Forelimb muscle (tissue), 1 donor: ENCODE data around the gene TRIM67. TPM values are rescaled to one million over a fixed set of nuclear protein-coding genes. Genes with fewer than 3 reads are reported as not detected.

Source experiments
- DNase-seq: peaks from one replicate; pipeline ENCODE4 v3.0.0-alpha.2; 2013; ENCODE audit warnings: low read depth
- polyA plus RNA-seq: library from polyadenylated mRNA; unstranded; fragments of 120-200 nt; gene quantifications from one replicate; pipeline ENCODE4 v1.2.1, GENCODE V29; 2013; ENCODE audit not compliant: insufficient read length

TRIM67 gene
- polyA plus RNA-seq, 1 donor: 0.08 TPM

DNA sequence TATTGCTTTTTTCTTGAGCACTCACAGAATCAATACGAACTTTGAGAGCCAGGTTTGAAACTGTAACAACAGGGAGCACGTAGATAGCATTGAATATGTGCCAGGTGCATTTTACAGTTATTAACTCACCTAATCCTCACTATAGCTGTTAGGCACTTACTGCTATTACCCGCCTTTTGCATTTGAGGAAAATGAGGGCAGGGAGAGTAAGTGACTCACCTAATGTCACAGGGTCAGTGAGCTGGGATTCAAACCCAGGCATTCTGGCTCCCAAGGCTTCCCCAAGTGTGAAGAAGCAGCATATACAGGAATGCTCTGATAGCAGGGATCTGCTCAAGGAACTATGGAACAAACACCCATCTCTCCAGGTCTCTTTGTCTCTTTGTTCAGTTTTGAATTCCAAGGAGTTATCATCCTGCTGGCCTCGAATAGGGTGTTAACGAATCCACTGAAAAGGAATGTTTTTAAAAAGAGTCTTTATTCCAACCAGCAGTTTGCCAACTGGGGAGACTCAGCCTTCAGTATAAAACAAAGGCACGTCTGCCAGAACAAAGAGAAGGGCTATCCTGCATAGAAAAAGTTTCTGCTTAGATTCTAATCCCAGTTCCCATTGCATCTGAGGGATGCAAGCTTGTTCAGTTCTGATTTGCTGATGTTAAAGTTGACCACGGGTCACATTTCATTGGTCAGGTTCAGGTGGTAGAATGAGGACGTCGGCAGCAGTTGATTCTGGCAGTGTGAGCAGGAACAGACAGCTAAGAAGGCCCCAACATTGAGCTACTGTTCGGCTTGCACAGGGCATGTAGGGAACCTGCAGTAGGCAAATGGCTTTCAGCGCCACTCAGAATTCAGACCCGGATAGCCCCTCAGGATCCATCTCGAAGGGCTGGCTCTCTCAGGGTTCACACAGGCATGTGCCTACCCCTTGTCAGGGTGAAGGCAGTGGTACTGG is 22.1 kb downstream of the TRIM67 start:
- DNase-seq: no peak

DNA sequence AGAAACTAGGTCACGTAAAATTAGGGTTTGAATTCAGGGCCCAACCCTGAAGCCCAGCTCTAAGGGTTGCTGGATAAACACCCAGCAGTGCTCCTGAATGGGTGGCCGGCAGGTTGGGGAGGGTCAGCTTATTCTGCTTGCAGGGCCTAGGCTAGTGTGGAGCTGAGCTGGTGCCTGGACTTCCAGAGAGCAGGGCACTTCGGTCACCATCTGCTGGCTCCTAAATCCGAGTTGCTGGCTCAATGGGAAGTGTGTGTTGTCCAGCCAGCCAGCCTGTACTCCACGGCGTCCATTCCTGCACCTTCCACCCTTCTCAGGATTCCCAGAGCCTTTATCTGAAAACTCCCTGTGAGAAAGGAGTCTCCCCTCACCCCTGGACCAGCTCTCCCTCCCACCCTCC is 23.0 kb downstream of the TRIM67 start:
- no peak for DNase-seq

DNA sequence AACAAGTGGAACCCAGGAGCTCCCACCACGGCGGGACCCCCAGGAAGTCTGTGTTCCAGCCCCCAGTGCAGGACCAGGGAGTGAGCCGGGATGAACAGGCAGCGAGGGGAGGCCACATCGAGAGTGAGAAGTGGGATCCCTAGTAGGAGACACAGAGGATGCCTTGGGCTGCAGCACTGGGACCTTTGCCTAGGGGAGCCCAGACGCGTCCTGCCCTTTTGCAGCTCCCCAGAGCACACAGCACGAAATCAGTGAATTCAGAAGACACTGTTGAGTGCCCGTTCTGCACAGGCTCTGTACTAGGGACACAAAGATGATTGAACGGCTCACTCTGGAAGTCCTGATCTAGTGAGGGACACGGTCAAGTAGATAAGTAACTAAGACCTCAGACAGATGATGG is 23.5 kb downstream of the TRIM67 start:
- no peak for DNase-seq

DNA sequence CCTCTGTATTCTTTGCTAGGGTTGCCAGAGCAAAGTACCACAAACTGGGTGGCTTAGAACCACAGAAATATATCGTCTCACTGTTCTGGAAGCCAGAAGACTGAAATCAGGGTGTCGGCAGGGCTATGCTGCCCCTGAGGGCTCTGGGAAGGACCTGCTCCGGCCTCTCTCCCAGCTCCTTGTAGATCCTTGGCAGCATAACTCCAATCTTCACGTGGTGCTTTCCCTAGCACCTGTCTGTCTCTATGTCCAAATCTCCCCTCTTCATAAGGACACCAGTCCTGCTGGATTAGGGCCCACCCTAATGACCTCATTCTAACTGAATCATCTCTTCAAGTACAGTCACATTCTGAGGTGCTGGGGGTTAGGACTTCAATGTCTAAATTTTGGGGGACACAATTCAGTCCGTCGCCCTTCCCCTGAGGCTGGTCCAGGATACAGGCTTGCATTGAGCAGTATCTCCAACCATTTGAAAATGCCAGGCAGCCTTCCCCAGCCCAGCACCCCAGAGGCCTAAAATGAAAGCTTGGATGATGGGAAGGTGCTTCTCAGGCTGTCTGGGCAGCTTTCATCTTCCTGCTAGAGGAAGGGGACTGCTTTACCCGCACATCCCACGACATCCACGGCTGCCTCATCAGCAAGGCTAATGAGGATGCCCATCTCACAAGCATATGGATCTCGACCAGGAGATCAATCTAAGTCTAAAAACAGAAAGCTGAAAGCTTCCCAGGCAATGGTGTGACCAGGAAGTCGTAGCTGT is 24.7 kb downstream of the TRIM67 start:
- no peak for DNase-seq

DNA sequence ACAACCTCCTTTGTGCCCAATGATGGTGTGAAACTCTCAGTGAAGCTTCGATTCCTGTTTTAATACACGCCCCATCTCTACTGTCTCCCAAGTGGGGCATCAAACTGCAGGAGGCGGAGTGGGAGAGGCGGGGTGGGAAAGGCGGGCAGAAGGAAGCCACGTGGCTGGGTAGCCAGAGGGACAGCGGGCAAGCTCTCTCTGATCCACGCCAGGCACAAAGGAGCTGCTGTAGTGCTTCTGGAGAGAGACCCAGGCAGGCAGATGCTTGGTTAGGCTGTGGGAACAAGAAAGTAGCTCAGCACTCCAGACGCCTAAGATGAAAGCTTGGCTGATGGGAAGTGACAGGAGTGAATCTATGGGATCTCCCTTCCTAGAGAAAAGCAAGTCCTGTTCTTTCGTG is 25.7 kb downstream of the TRIM67 start:
- DNase-seq: no peak

DNA sequence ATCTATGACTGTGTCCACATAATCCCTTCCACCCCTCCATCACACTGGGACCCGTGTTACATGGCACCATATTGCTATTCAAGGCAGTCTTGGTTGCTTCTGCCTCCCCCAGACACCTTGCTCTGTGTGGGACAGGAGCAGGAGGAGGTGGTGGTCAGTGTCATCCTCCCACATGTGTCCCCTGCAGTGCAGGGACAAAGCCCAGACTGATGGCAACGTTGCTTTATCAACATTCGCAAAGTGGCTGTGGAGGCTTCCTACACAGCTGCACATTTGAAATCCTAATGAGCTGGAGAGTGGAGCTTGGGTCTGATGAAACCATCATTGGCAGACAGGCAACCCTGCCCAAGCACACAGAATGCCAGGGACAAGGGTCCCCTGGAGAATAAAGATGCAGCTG is 26.2 kb downstream of the TRIM67 start:
- no peak for DNase-seq

DNA sequence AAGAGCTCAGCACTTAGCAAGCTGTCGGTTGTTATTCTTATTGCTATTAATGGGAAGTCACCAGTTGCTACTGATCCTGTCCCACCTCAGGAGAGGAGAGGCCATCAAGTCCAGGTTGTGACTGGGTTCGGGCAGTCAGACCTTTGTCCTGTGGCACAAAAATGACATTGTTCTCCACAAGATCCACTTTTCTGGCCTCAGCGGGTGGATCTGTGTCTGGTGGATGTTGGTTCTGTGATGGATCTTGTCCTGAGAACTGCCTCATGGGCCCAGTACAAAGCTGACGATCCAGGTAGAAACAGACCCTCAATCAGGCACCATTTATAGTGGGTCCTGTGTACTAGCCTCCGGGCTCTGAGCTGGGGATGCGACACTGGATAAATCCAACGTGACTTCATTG is 26.9 kb downstream of the TRIM67 start:
- DNase-seq: no peak

DNA sequence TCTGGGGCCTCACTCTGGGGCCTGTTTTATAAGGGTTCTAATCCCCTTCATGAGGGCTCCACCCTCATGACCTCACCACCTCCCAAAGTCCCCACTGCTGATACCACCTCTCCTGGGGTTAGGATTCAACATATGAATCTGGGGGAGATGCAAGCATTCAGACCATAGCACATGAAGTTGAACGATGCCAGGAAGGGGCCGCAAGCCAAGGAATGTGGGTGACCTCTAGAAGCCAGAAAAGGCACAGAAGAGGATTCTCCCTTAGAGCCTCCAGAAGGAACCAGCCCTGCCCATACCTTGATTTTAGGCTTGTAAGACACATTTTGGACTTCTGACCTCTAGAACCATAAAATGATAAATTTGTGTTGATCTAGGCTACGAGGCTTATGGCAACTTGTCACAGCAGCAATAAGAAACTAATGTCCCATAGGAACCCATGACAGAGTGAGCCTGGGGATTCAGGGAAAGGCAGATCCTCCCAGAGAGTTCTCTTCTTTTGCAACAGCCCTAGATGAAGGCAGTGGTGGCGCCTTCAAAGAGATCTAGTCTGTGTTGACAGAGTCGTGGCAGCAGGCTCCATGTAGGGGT is 27.9 kb downstream of the TRIM67 start:
- DNase-seq: no peak

DNA sequence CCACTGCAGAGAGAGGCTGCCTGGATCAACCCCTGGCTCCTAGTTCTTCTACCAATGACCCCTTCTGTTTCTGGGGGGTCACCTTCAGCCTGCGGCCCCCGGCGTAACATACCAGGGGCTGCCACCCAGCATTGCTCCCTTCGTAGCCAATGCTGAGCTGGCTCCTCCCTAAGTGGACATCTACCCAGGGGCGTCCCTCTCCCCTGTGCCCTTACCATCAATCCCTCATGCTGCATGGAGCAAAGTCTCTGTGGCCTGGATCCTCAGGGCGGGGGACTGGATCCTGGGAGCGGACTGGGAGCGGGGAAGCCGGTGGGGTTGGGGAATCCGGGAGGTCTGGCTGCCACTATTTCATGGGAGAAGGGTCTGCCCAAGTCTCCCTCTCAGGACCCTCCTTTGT is 28.6 kb downstream of the TRIM67 start:
- no peak for DNase-seq

DNA sequence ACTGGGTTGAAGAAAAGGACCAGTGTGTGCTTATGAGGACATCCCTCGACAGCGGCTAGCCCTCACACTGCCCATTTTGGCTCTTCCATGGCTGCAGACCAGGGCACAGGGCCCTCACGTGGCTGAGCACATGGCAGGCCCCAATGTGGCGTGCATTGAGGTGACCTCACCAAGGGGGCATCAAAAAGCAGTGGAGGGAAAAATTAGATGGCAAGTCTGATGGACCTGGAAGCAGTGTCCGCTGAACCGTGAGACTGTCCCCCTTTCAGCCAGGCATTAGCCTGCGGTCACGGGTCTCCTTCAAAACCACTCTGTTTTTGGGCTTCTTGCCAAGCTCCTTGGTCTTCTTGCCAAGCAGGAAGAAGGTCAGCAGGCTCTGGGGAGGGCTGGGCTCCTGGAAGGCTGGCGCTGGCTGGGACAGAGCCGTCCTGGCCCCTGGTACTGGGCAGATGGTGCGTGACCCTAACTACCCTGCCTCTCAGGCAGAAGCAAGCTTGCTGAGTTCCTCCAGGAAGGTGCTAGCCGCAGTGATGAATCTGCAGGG is 30.8 kb downstream of the TRIM67 start:
- DNase-seq: no peak

DNA sequence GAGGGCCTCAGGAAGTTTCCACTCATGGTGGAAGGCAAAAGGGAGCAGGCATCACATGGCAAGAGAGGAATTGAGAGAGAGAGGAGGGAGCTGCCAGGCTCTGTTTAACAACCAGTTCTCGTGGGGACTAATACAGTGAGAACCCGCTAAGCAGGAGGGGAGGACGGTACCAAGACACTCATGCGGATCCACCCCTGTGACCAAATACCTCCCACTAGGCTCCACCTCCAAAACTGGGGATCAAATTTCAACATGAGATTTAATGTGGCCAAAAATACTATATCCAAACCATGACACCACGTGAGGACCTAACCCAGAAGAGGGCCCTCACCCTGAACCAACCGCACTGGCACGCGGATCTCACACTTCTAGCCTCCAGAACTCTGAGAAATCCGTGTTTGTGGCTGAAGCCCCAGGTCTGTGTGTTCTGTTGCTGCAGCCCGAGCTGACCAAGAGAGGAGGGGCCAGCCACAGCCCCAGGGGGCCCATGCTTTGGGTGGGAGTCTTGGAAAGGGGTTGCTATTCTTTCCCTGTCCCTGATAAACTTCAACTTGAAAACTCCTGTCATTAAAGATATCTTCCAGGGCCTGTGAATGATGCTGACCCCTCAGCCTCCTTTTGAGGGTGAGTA is 32.0 kb downstream of the TRIM67 start:
- no peak for DNase-seq

DNA sequence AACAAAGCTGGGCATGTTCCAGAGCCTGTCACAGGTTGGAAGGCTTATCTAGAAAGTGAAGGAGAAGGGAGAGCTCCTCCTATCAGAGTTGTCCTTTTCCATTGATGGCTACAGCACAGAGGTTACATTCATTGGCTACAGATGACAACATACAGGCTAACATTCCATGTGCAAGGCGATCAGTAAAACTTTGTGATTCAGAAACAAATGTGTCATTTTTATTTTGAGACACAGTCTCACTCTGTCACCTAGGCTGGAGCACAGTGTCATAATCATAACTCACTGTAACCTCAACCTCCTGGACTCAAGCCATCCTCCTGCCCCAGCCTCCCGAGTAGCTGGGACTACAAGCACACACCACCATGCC is 32.6 kb downstream of the TRIM67 start:
- DNase-seq: no peak

DNA sequence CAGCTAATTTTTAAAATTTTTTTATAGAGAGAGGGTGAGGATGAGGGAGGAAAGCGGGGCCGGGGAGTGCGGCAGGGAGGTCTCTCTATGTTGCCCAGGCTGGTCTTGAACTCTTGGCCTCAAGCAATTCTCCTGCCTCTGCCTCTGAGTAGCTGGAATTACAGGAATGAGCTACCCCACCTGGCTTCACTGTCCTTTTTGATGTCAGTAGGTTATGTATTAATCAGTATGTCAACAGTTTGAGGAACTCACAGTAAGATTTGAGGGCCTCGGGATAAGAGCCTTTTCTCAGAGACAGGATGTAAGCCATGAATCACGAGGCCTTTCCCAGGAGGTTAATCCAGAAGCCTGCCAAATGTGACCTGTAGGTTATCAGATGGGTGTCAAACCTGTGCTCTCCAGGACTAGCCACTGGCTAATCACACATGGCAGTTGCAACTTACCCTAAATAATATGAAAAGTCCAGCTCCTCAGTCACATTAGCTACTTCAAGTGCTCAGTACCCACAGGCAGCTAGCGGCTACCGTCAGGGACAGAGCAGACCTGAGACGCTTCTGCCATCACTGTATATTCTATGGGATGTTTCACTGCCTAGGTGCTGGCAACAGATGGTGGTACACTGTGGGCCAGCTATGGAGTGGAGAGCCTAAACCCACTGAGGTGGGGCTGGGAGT is 33.1 kb downstream of the TRIM67 start:
- no peak for DNase-seq

DNA sequence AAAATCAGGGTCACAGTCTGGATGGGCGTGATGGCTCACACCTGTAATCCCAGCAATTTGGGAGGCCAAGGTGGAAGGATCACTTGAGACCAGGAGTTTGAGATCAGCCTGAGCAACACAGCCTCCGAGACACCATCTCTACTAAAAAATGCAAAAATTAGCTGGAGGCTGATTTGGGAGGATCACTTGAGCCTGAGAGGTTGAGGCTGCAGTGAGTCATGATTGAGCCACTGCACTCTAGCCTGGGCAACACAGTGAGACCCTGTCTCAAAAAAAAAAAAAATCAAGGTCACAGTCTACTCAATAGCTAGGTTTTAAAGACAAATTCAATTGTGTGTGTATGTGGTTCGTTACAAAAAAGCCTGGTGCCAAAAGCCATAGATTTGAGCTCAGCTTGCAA is 34.4 kb downstream of the TRIM67 start:
- DNase-seq: no peak

DNA sequence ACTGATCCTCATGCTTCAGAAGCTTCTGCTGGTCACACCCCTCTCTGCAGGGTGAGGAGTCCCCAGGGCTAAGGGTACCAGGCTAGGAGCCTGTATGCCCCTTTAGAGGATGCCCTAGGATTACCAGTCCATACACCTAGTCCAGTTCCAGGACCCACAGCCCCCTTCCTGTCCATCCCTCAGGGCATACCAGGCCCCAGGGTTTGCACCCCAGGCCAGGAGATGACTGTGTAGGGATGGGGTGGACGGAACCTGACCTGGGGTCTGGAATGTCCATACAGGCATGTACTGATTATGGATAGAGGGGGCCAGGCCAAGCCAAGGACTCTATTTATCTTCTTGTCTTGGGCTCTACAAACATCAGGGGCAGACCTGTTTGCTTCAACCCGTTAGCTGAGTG is 34.9 kb downstream of the TRIM67 start:
- DNase-seq: no peak

DNA sequence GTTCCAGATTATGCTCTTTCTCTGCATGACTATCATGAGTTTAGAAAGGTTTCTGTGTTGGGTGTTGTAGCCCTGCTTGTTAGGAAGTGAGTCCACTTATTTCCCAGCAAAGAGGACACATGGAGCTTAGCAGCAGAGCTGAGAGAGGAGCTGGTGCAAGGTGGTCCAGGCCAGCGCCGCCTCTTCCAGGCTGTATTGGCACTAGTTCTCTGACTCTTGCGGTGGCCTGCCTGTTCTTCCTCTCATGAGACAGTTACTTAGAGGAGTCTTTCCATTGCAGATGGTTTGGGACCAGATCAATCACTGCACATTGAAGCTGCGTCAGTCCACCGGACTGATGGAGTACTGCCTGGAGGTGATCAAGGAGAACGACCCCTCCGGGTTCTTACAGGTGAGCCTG is 38.0 kb downstream of the TRIM67 start:
- DNase-seq: no peak

DNA sequence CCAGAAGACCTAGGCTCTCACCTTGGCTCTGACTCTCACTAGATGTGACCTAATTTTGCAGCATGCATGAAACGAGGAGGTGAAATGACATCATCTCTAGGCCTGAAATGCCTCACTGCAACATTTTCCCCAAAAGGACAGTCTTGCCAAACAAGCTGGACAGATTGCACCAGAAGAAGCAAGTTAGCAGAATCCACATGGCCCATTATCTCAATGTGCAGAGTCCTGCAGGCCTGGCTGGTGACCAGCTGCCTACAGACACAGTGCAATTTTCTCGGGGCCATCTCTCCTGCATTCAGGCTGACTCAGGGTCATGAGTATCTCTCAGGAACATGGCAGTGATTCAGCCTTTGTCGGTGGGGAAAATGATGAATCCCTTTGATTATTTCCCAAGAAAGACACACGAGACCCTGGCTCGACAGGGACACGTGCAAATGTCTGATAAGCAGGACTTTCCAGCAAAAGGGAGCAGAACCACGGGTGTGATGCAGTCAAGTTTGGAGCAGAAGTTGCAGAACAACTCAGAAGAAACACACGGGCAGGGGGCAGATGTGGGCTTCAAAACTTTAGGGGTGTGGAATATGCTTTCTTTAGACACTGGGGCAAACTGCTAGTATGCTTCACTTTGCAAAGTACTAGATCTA is 38.7 kb downstream of the TRIM67 start:
- DNase-seq: no peak

DNA sequence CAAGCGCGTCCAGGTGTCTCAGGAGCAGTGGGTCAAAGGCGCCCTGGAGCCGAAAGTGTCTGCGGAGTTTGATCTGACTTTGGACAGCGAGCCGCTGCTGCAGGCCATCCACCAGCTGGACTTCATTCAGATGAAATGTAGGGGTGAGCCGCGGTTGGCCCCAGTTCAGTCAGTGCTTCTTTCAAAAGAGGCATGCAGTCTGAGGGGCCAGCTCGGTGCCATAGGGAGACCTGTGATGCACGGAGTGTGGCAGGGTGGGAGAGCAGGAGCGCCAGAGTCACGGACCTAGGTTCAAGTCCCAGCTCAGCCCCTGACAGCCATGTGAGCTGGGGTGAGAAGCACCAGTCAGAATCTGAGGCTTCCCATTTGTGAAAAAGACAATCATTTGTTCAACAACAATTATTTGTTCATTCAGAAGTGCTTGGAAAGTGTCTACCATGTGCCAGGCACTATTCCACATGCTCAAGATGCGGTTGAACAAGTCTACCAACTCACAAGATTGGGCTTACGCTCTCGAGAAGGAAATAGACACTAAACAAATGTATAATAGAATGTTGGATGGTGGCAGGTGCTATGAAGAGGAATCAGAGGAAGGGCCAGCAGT is 39.6 kb downstream of the TRIM67 start:
- DNase-seq: no peak

DNA sequence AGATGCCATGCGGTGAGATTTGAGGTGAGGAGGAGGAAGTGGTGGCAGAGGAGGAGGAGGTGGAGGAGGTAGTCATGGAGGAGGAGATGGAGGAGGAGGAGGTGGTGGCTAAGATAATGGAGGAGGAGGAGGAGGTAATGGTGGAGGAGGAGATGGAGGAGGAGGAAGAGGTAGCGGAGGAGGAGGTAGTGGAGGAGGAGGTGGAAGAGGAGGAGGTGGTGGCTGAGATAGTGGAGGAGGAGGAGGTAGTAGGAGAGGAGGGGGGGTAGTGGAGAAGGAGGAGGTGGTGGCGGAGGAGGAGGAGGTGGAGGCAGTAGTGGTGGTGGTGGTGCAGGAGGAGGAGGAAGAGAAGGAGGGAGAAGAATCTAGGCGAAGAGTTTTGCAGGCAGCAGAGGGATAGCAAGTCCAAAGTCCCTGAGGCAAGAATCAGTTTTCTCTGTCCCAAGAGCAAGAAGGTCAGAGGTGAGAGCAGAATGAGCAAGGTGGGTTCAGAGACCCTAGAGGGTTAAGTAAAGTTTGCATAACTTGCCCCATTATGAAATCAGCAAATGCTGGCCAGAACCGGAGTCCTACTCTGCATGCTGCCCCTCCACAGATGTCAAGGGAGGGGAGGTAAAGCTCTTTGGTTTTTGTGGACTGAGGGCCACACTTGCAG is 40.2 kb downstream of the TRIM67 start:
- DNase-seq: no peak
